RKO (cell line): ENCODE data around the gene TPRX1.
"Not testable (repeated sequence)": the region's sequence is repeated elsewhere in the genome, so short reads cannot be mapped to it uniquely, and the experiment has no call there.

Experiments
- DNase-seq: peaks from one replicate; pipeline ENCODE4 v3.0.0-alpha.2; 2016; ENCODE audit warnings: low spot score

Gene TPRX1

GRCh38 chr19:47801270-47801669 lies 3.1 kb downstream of the TPRX1 start:
- DNase-seq: no peak

- DNase-seq: no peak
Observed at GRCh38 chr19:47798904-47799266, 5.5 kb downstream of the TPRX1 start.

- no peak for DNase-seq
Observed at GRCh38 chr19:47797996-47798903, 6.1 kb downstream of the TPRX1 start.

- no peak for DNase-seq
Observed at GRCh38 chr19:47796785-47797184, 7.6 kb downstream of the TPRX1 start.

GRCh38 chr19:47794526-47794925 lies 9.8 kb downstream of the TPRX1 start:
- no peak for DNase-seq

- DNase-seq: no peak
Observed at GRCh38 chr19:47792616-47793015, 11.7 kb downstream of the TPRX1 start.

- peak; percentile 73 for DNase-seq
Observed at GRCh38 chr19:47790398-47790814, 13.9 kb downstream of the TPRX1 start.

- not testable (repeated sequence) for DNase-seq
Observed at GRCh38 chr19:47789811-47790210, 14.5 kb downstream of the TPRX1 start.

- not testable (repeated sequence) for DNase-seq
Observed at GRCh38 chr19:47787307-47787706, 17.0 kb downstream of the TPRX1 start.

GRCh38 chr19:47786566-47786965 lies 17.8 kb downstream of the TPRX1 start:
- no peak for DNase-seq

- DNase-seq: peak; percentile 37
Observed at GRCh38 chr19:47781590-47782262, 22.6 kb downstream of the TPRX1 start.

- DNase-seq: no peak
Observed at GRCh38 chr19:47780215-47780551, 24.2 kb downstream of the TPRX1 start.

- no peak for DNase-seq
Observed at GRCh38 chr19:47779524-47780214, 24.7 kb downstream of the TPRX1 start.

GRCh38 chr19:47778954-47779351 lies 25.4 kb downstream of the TPRX1 start:
- DNase-seq: peak; percentile 31

- peak; percentile 77 for DNase-seq
Observed at GRCh38 chr19:47778049-47778953, 26.1 kb downstream of the TPRX1 start, which contains the start of gene SELENOW. TSS of gene SELENOW (plus strand) at chr19:47778703. CDS start at chr19:47778786, 83 bp downstream.

- DNase-seq: not testable (repeated sequence)
Observed at GRCh38 chr19:47777245-47778048, 26.9 kb downstream of the TPRX1 start.

- no peak for DNase-seq
Observed at GRCh38 chr19:47776568-47776967, 27.8 kb downstream of the TPRX1 start.

GRCh38 chr19:47771291-47771690 lies 33.1 kb downstream of the TPRX1 start:
- not testable (repeated sequence) for DNase-seq

- no peak for DNase-seq
Observed at GRCh38 chr19:47769534-47769933, 34.8 kb downstream of the TPRX1 start.

GRCh38 chr19:47768604-47769003 lies 35.7 kb downstream of the TPRX1 start:
- no peak for DNase-seq

- no peak for DNase-seq
Observed at GRCh38 chr19:47767349-47767748, 37.0 kb downstream of the TPRX1 start.
